Sciatic nerve (tissue), 2 donors: ENCODE results near the gene ATP1B3. TPM values are rescaled to one million over a fixed set of nuclear protein-coding genes. Genes with fewer than 3 reads are reported as not detected.

ENCODE experiments used
- ATAC-seq: fragments of 200-7000 bp; cut with Tn5 transposase; one replicate; pipeline ENCODE4 v1.9.1; 2020; ENCODE audit warnings: mild to moderate bottlenecking, moderate library complexity
- DNase-seq: peaks from one replicate; pipeline ENCODE4 v3.0.0-alpha.2; 2020; ENCODE audit warnings: low spot score
- intact Hi-C: fragments of 100-400 bp; cut with DNase I; formaldehyde crosslinking; loops from one replicate; pipeline ENCODE4 v1.14.2; 2022
- total RNA-seq: library from RNA; stranded (reverse); fragmentation: NEBNext Ultra II Directional; extraction: Animal tissue kit (Norgen Biotek cat#: 25700); gene quantifications from one replicate; pipeline ENCODE4 v1.2.1, GENCODE V29; 2021
- donor health status: DM: no; HTN: no; CAD: no.
- donor health status: DM: no; HTN: no; CAD: no.

Gene ATP1B3
- total RNA-seq, 1 donor from 2014 or later: 126 TPM

GRCh38 chr3:141933421-141934300 is 57.2 kb downstream of the ATP1B3 start:
- intact Hi-C loops: no loop called here
- ATAC-seq: no peak
- DNase-seq: no peak

- intact Hi-C loops: no loop called here
- no peak for ATAC-seq
- no peak for DNase-seq
Observed at GRCh38 chr3:141934354-141934753, 57.9 kb downstream of the ATP1B3 start.

- intact Hi-C loops: no loop called here
- ATAC-seq: no peak
Observed at GRCh38 chr3:141938011-141938500, 61.6 kb downstream of the ATP1B3 start.

GRCh38 chr3:141939759-141940158 is 63.3 kb downstream of the ATP1B3 start:
- no peak for ATAC-seq
- intact Hi-C loops: no loop called here
- no peak for DNase-seq

More at GRCh38 chr3:141938011-141938500, 61.6 kb downstream of the ATP1B3 start:
- DNase-seq: no peak

- intact Hi-C loops: no loop called here
- ATAC-seq (no peak), DNase-seq (no peak)
Observed at GRCh38 chr3:141940194-141940776, 63.8 kb downstream of the ATP1B3 start.

- no peak for DNase-seq
- no peak for ATAC-seq
- intact Hi-C loops: no loop called here
Observed at GRCh38 chr3:141941093-141941492, 64.7 kb downstream of the ATP1B3 start.

- intact Hi-C loops: no loop called here
- ATAC-seq (no peak), DNase-seq (no peak)
Observed at GRCh38 chr3:141942006-141942405, 65.6 kb downstream of the ATP1B3 start.

GRCh38 chr3:141945726-141946485 is 69.5 kb downstream of the ATP1B3 start:
- ATAC-seq (no peak), DNase-seq (no peak)

GRCh38 chr3:141949399-141949798 is 73.0 kb downstream of the ATP1B3 start:
- intact Hi-C loops: no loop called here
- DNase-seq (no peak), ATAC-seq (peak; percentile 34)

More at GRCh38 chr3:141945726-141946485, 69.5 kb downstream of the ATP1B3 start:
- intact Hi-C loops: no loop called here

- no peak for ATAC-seq
- intact Hi-C loops: no loop called here
- DNase-seq: no peak
Observed at GRCh38 chr3:141949972-141950371, 73.5 kb downstream of the ATP1B3 start.

- no peak for ATAC-seq
- no peak for DNase-seq
- intact Hi-C loops: no loop called here
Observed at GRCh38 chr3:141950572-141951493, 74.4 kb downstream of the ATP1B3 start.

GRCh38 chr3:141952611-141953010 is 76.2 kb downstream of the ATP1B3 start:
- ATAC-seq (no peak), DNase-seq (no peak)
- intact Hi-C loops: no loop called here

- no peak for DNase-seq
Observed at GRCh38 chr3:141955175-141955574, 78.7 kb downstream of the ATP1B3 start.

GRCh38 chr3:141959589-141960554 is 83.4 kb downstream of the ATP1B3 start:
- intact Hi-C loops: no loop called here
- ATAC-seq: peak; percentile 59
- no peak for DNase-seq

More at GRCh38 chr3:141955175-141955574, 78.7 kb downstream of the ATP1B3 start:
- ATAC-seq: peak; percentile 38
- intact Hi-C loops: no loop called here

- ATAC-seq (peak; percentile 67), DNase-seq (no peak)
- intact Hi-C loops: no loop called here
Observed at GRCh38 chr3:141960731-141961130, 84.3 kb downstream of the ATP1B3 start.

GRCh38 chr3:141963301-141963700 is 86.9 kb downstream of the ATP1B3 start:
- DNase-seq: no peak
- intact Hi-C loops: no loop called here
- no peak for ATAC-seq

- ATAC-seq: no peak
- no peak for DNase-seq
- intact Hi-C loops: no loop called here
Observed at GRCh38 chr3:141965471-141965870, 89.0 kb downstream of the ATP1B3 start.
